Epithelial cell of proximal tubule (primary cell): ENCODE data around the gene PRKAR1B. TPM values are rescaled to one million over a fixed set of nuclear protein-coding genes. Genes with fewer than 3 reads are reported as not detected.
"Not testable (repeated sequence)": the region's sequence is repeated elsewhere in the genome, so short reads cannot be mapped to it uniquely, and the experiment has no call there.

Experiments
- DNase-seq: peaks from one replicate; pipeline ENCODE4 v3.0.0-alpha.2; 2011; ENCODE audit warnings: low read depth
- H3K4me3 ChIP-seq: 2 replicates; pipeline ENCODE4 v1.5.1; 2011; ENCODE audit warnings: low read depth, mild to moderate bottlenecking, low read length
- CTCF ChIP-seq: conservative IDR thresholded peaks from 2 replicates; pipeline ENCODE4 v1.5.1; 2012; ENCODE audit warnings: low read depth, mild to moderate bottlenecking, low read length
- total RNA-seq: library from RNA; depleted of rRNA; stranded (reverse); fragments of >200 nt; gene quantifications from 2 replicates; pipeline ENCODE4 v1.2.3, GENCODE V29; 2015

The PRKAR1B gene
- total RNA-seq, 1 donor from 2014 or later: 12.2 TPM

- TF ChIP-seq CTCF: no peak
- DNase-seq: no peak
- H3K4me3 ChIP-seq: no peak overlapping the region
Measured at GRCh38 chr7:620056-620455, 107.0 kb downstream of the PRKAR1B start.

GRCh38 chr7:619368-619840 lies 107.7 kb downstream of the PRKAR1B start:
- H3K4me3 ChIP-seq: no peak overlapping the region
- no peak for TF ChIP-seq CTCF

GRCh38 chr7:618539-619367 lies 108.3 kb downstream of the PRKAR1B start:
- no peak for TF ChIP-seq CTCF
- no peak overlapping the region for H3K4me3 ChIP-seq
- DNase-seq: no peak

More at GRCh38 chr7:619368-619840, 107.7 kb downstream of the PRKAR1B start:
- no peak for DNase-seq

- no peak for DNase-seq
- no peak for TF ChIP-seq CTCF
- no peak overlapping the region for H3K4me3 ChIP-seq
Measured at GRCh38 chr7:617614-618538, 109.2 kb downstream of the PRKAR1B start.

GRCh38 chr7:613442-614140 lies 113.5 kb downstream of the PRKAR1B start:
- H3K4me3 ChIP-seq: no peak overlapping the region
- DNase-seq: no peak
- TF ChIP-seq CTCF: no peak

- H3K4me3 ChIP-seq, DNase-seq: not testable (repeated sequence)
Measured at GRCh38 chr7:611837-612236, 115.2 kb downstream of the PRKAR1B start.
